GM19463 (cell line): ENCODE measurements around the gene ATF5.
"Not testable (repeated sequence)": the region's sequence is repeated elsewhere in the genome, so short reads cannot be mapped to it uniquely, and the experiment has no call there.

ENCODE experiments used
- ATAC-seq: cut with Tn5 transposase; IDR thresholded peaks from one replicate; pipeline ENCODE4 v1.9.1; 2021; ENCODE audit warnings: mild to moderate bottlenecking, moderate library complexity; ENCODE audit not compliant: unreplicated experiment

ATF5 gene

GRCh38 chr19:49921871-49922795 is 6.9 kb upstream of the ATF5 start:
- ATAC-seq: no peak

- no peak for ATAC-seq
Measured at GRCh38 chr19:49923055-49924003, 5.7 kb upstream of the ATF5 start.

- no peak for ATAC-seq
Measured at GRCh38 chr19:49924004-49924880, 4.8 kb upstream of the ATF5 start.

GRCh38 chr19:49924881-49925210 is 4.2 kb upstream of the ATF5 start:
- ATAC-seq: not testable (repeated sequence)

- no peak for ATAC-seq
Measured at GRCh38 chr19:49925486-49925885, 3.5 kb upstream of the ATF5 start.

- ATAC-seq: no peak
Measured at GRCh38 chr19:49926515-49926914, 2.5 kb upstream of the ATF5 start.

- no peak for ATAC-seq
Measured at GRCh38 chr19:49927526-49928264, 1.3 kb upstream of the ATF5 start.

GRCh38 chr19:49929611-49930482 is 842 bp downstream of the ATF5 start:
- peak; percentile 66 for ATAC-seq

GRCh38 chr19:49930483-49931011 is 1.5 kb downstream of the ATF5 start:
- no peak for ATAC-seq

GRCh38 chr19:49931293-49932040 is 2.5 kb downstream of the ATF5 start:
- no peak for ATAC-seq

GRCh38 chr19:49932041-49932451 is 3.0 kb downstream of the ATF5 start:
- no peak for ATAC-seq

- ATAC-seq: no peak
Measured at GRCh38 chr19:49932731-49933131, 3.7 kb downstream of the ATF5 start.

- ATAC-seq: no peak
Measured at GRCh38 chr19:49933643-49934042, 4.6 kb downstream of the ATF5 start.

GRCh38 chr19:49936549-49936948 is 7.5 kb downstream of the ATF5 start:
- ATAC-seq: no peak

GRCh38 chr19:49937750-49938381 is 8.9 kb downstream of the ATF5 start:
- ATAC-seq: no peak

- ATAC-seq: no peak
Measured at GRCh38 chr19:49938662-49939061, 9.7 kb downstream of the ATF5 start.

GRCh38 chr19:49939721-49940481 is 10.9 kb downstream of the ATF5 start:
- ATAC-seq: no peak
